Keratinocyte (primary cell): ENCODE results near the gene GJC1. TPM values are rescaled to one million over a fixed set of nuclear protein-coding genes. Genes with fewer than 3 reads are reported as not detected.

Experiments used
- DNase-seq: peaks from one replicate; pipeline ENCODE4 v3.0.0-alpha.2; 2011; ENCODE audit warnings: low read depth, missing footprints, low spot score
- FAIRE-seq: peaks from 2 replicates; lab custom pipeline; 2011; peaks lifted over from hg19 to GRCh38; lab: Jason Lieb, UNC
- H2AFZ ChIP-seq: 2 replicates; pipeline ENCODE4 v1.6.0; 2012; ENCODE audit warnings: low read length, control low read depth, inconsistent platforms; ENCODE audit not compliant: control insufficient read depth
- H3K27ac ChIP-seq: 2 replicates; pipeline ENCODE4 v1.5.1; 2011; ENCODE audit warnings: low read length; ENCODE audit not compliant: control insufficient read depth, insufficient read depth
- H3K27me3 ChIP-seq: 3 replicates; pipeline ENCODE4 v1.6.0; 2011; ENCODE audit warnings: low read length; ENCODE audit not compliant: control insufficient read depth, insufficient read depth; ENCODE audit errors: extremely low read depth
- H3K36me3 ChIP-seq, 2 experiments: 2 replicates in 1 of 2; 3 replicates in 1 of 2; pipeline ENCODE4 v1.5.1; 2011; ENCODE audit warnings: low read length in 2 of 2, mild to moderate bottlenecking in 1 of 2; ENCODE audit not compliant: control insufficient read depth in 2 of 2, insufficient read depth in 2 of 2; ENCODE audit errors: extremely low read depth in 1 of 2
- H3K4me1 ChIP-seq: 3 replicates; pipeline ENCODE4 v1.5.1; 2011; ENCODE audit warnings: low read length; ENCODE audit not compliant: control insufficient read depth, insufficient read depth; ENCODE audit errors: extremely low read depth
- H3K4me2 ChIP-seq: 3 replicates; pipeline ENCODE4 v1.6.0; 2011; ENCODE audit warnings: low read depth, low read length; ENCODE audit not compliant: control insufficient read depth, insufficient read depth; ENCODE audit errors: extremely low read depth
- H3K4me3 ChIP-seq, 3 experiments: fragments of 200-600 bp in 1 of 3; sonication (generic) in 1 of 3; 2 replicates in 2 of 3; 3 replicates in 1 of 3; pipeline ENCODE4 v1.5.1; 2011 to 2016; ENCODE audit warnings: low read length in 3 of 3, mild to moderate bottlenecking in 3 of 3, control low read depth in 2 of 3, inconsistent platforms in 1 of 3, low read depth in 1 of 3, mixed read lengths in 1 of 3, mixed run types in 1 of 3, moderate library complexity in 1 of 3; ENCODE audit not compliant: control insufficient read depth in 2 of 3, insufficient read depth in 2 of 3; ENCODE audit errors: extremely low read depth in 1 of 3
- H3K79me2 ChIP-seq: 2 replicates; pipeline ENCODE4 v1.6.0; 2012; ENCODE audit warnings: low read length; ENCODE audit not compliant: control insufficient read depth, insufficient read depth
- H3K9ac ChIP-seq: 3 replicates; pipeline ENCODE4 v1.6.0; 2011; ENCODE audit warnings: low read length; ENCODE audit not compliant: control insufficient read depth, insufficient read depth; ENCODE audit errors: extremely low read depth
- H3K9me1 ChIP-seq: 3 replicates; pipeline ENCODE4 v1.6.0; 2011; ENCODE audit warnings: low read length; ENCODE audit not compliant: control insufficient read depth, insufficient read depth; ENCODE audit errors: extremely low read depth
- H3K9me3 ChIP-seq: 2 replicates; pipeline ENCODE4 v1.5.1; 2012; ENCODE audit warnings: low read depth, low read length; ENCODE audit not compliant: control insufficient read depth
- H4K20me1 ChIP-seq: 3 replicates; pipeline ENCODE4 v1.6.0; 2011; ENCODE audit warnings: low read length; ENCODE audit not compliant: control insufficient read depth, insufficient read depth; ENCODE audit errors: extremely low read depth
- CTCF ChIP-seq, 3 experiments: IDR thresholded peaks in 1 of 3; conservative IDR thresholded peaks in 1 of 3; optimal IDR thresholded peaks in 1 of 3; 2 replicates in 2 of 3; 3 replicates in 1 of 3; pipeline versions ENCODE3 to v1.5.1; 2011; ENCODE audit warnings: low read length in 3 of 3, mild to moderate bottlenecking in 3 of 3, moderate library complexity in 2 of 3, control low read depth in 1 of 3, inconsistent platforms in 1 of 3; ENCODE audit not compliant: insufficient read depth in 2 of 3; ENCODE audit errors: extremely low read depth in 1 of 3
- EZH2 ChIP-seq: IDR thresholded peaks from one replicate; pipeline ENCODE4 v1.6.1; 2012; ENCODE audit warnings: inconsistent platforms, mild to moderate bottlenecking, low read length, moderate library complexity
- dilution Hi-C: fragments of 300-500 bp; cut with MboI; formaldehyde crosslinking; loops from one replicate; pipeline ENCODE4 v1.7.0; 2020; ENCODE audit warnings: low sequenced_read_pairs; ENCODE audit not compliant: extremely low pct_ligation_motif_present
- polyA plus RNA-seq, 5 experiments: library from polyadenylated mRNA; depleted of rRNA in 3 of 5; stranded (reverse) in 3 of 5; stranded (forward) in 1 of 5; unstranded in 1 of 5; fragments of >200 nt; gene quantifications; 1 replicate in 1 of 5; 2 replicates in 3 of 5; 3 replicates in 1 of 5; pipeline versions ENCODE4 v1.2.1 to v1.2.3, GENCODE V29; 2011 to 2012; ENCODE audit warnings: missing spikeins in 2 of 5, low read depth in 1 of 5, low replicate concordance in 1 of 5

Gene GJC1
- polyA plus RNA-seq, 1 donor (not counting 4 experiments of a cell fraction or from before 2014, with no cell fraction given) = 11.1 TPM

- no peak for TF ChIP-seq EZH2
- no peak overlapping the region for H2AFZ ChIP-seq
- no peak overlapping the region for H3K4me3 ChIP-seq
- FAIRE-seq (no peak), DNase-seq (no peak)
- dilution Hi-C loops = no loop called here
- no peaks in the 10 kb centered on the region for H3K79me2 ChIP-seq
- no peak overlapping the region for H3K4me2 ChIP-seq
- no peak overlapping the region for H3K9ac ChIP-seq
- no peaks in the 10 kb centered on the region for H3K27me3 ChIP-seq
- peaks cover 8% of the 10 kb centered on the region for H3K4me1 ChIP-seq
- H4K20me1 ChIP-seq = no peaks in the 10 kb centered on the region
- H3K36me3 ChIP-seq = no peaks in the 10 kb centered on the region
- H3K9me1 ChIP-seq = no peaks in the 10 kb centered on the region
- H3K9me3 ChIP-seq = no peaks in the 10 kb centered on the region
- H3K27ac ChIP-seq = no peak overlapping the region
These were observed 41.9 kb downstream of the GJC1 start for GRCh38 chr17:44788139-44788538.

GRCh38 chr17:44787271-44787940, 42.7 kb downstream of the GJC1 start:
- Histone ChIP-seq H2AFZ (no peak overlapping the region), H3K9me1 (no peaks in the 10 kb centered on the region), H3K4me1 (peaks cover 2% of the 10 kb centered on the region), H3K79me2 (no peaks in the 10 kb centered on the region), H3K4me2 (no peak overlapping the region), H3K9ac (no peak overlapping the region), H3K9me3 (no peaks in the 10 kb centered on the region), H3K36me3 (no peaks in the 10 kb centered on the region), H4K20me1 (no peaks in the 10 kb centered on the region), H3K27ac (no peak overlapping the region), H3K4me3 (no peak overlapping the region), H3K27me3 (no peaks in the 10 kb centered on the region)
- TF ChIP-seq CTCF (optimal IDR thresholded peaks at IDR 0.05 in 1 of 3, IDR thresholded peaks at IDR 0.05 in 1 of 3, conservative IDR thresholded peaks at IDR 0.05 in 1 of 3; ENCODE audit: extremely low read depth in 1 of 3, insufficient read depth in 2 of 3, low read length in 3 of 3) (no peak), EZH2 (no peak)
- dilution Hi-C loops = no loop called here
- FAIRE-seq (no peak), DNase-seq (no peak)
